IPS DF 6.9 (cell line): Measurements from ENCODE around the gene ZNF778.

Experiments
- DNase-seq: peaks from one replicate; pipeline ENCODE4 v3.0.0-alpha.2; 2013; ENCODE audit warnings: low read depth, low spot score
- H3K27ac ChIP-seq: one replicate; pipeline ENCODE4 v1.5.1; 2013; ENCODE audit warnings: low read length, control low read depth
- H3K27me3 ChIP-seq: 2 replicates; pipeline ENCODE4 v1.6.1; 2013; ENCODE audit warnings: mild to moderate bottlenecking, low read length; ENCODE audit not compliant: control insufficient read depth, insufficient read depth
- H3K36me3 ChIP-seq: 2 replicates; pipeline ENCODE4 v1.6.1; 2013; ENCODE audit warnings: low read length; ENCODE audit not compliant: control insufficient read depth, insufficient read depth
- H3K4me1 ChIP-seq: 2 replicates; pipeline ENCODE4 v1.6.1; 2013; ENCODE audit warnings: low read length; ENCODE audit not compliant: control insufficient read depth, insufficient read depth
- H3K4me3 ChIP-seq: 2 replicates; pipeline ENCODE4 v1.5.1; 2013; ENCODE audit warnings: mild to moderate bottlenecking, low read length
- H3K9me3 ChIP-seq: 2 replicates; pipeline ENCODE4 v1.6.1; 2013; ENCODE audit warnings: low read length, inconsistent platforms; ENCODE audit not compliant: control insufficient read depth, insufficient read depth
- WGBS: extraction: QIAGEN DNeasy Blood & Tissue Kit; methylation state at CpG from one replicate; pipeline ENCODE4 v1.1.7; 2013; ENCODE audit warnings: mixed read lengths, missing lambda C conversion rate; ENCODE audit not compliant: insufficient read length, insufficient coverage; 5-methylcytosine and 5-hydroxymethylcytosine counted together

ZNF778 gene

GRCh38 chr16:89195521-89196171, 21.9 kb upstream of the ZNF778 start:
- Histone ChIP-seq H3K4me3 (no peak overlapping the region), H3K36me3 (no peaks in the 10 kb centered on the region; the same call in 1 of the 2 replicates), H3K27me3 (peaks cover under 1% of the 10 kb centered on the region), H3K4me1 (peaks cover 5% of the 10 kb centered on the region), H3K27ac (no peak overlapping the region), H3K9me3 (no peaks in the 10 kb centered on the region)
- no peak for DNase-seq
- no CpG with 5 or more reads among the region's 21 CpGs for WGBS

GRCh38 chr16:89197033-89197632, 20.4 kb upstream of the ZNF778 start:
- DNase-seq: no peak
- Histone ChIP-seq H3K9me3 (no peaks in the 10 kb centered on the region), H3K4me3 (no peak overlapping the region), H3K36me3 (no peaks in the 10 kb centered on the region; the same call in 1 of the 2 replicates), H3K27me3 (peaks cover 2% of the 10 kb centered on the region), H3K27ac (no peak overlapping the region), H3K4me1 (peaks cover 4% of the 10 kb centered on the region; the same call in 1 of the 2 replicates)
- WGBS: no CpG with 5 or more reads among the region's 13 CpGs

DNA sequence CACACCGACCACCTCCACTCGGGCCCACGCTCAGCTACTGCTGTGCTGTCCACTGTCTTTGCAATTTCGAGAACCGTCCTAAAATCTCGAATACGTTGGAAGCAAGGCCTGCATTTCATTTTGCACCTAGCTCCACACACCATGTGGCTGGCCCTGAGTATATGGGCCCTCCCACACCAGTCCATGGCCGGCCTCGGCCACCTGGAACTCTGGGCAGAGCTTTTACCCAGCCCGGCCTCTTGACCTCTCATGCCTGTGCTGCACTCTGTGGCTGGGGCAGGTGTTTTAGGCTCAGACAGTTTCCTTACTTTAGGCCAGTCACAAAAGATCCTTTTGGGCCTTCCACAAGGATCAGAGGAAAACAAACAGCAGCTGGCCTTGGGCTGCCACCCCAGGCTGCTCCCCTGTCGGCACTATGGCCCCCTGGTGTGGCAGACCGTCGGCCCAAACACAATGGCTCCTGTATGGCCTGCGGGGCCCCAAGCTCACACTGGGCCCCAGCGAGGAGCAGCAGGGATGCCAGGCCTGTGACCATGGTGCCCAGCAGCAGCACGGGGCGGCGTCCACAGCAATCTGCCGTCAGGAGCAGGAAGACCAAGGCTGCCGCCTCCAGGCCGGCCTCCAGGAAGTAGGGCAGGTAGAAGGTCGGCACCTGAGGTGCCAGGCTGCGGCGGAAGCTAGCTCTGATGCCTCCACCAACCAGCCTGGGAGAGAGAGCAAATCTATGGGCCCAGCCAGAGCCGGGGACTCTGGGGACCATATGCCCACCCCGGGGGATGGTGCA, 19.7 kb upstream of the ZNF778 start:
- peaks cover 6% of the 10 kb centered on the region for H3K27me3 ChIP-seq
- no peak overlapping the region for H3K4me3 ChIP-seq
- no peaks in the 10 kb centered on the region for H3K36me3 ChIP-seq
- H3K9me3 ChIP-seq: no peaks in the 10 kb centered on the region
- no peak for DNase-seq
- H3K27ac ChIP-seq: no peak overlapping the region
- H3K4me1 ChIP-seq: peaks cover 2% of the 10 kb centered on the region; the same call in 1 of the 2 replicates
- no CpG with 5 or more reads among the region's 26 CpGs for WGBS

- Histone ChIP-seq H3K9me3 (no peaks in the 10 kb centered on the region), H3K4me1 (peaks cover 2% of the 10 kb centered on the region; the same call in 1 of the 2 replicates), H3K27me3 (peaks cover 10% of the 10 kb centered on the region), H3K27ac (no peak overlapping the region), H3K4me3 (no peak overlapping the region), H3K36me3 (no peaks in the 10 kb centered on the region)
- WGBS: no CpG with 5 or more reads among the region's 28 CpGs
- no peak for DNase-seq
Measured at GRCh38 chr16:89198417-89199240, 18.9 kb upstream of the ZNF778 start.

DNA sequence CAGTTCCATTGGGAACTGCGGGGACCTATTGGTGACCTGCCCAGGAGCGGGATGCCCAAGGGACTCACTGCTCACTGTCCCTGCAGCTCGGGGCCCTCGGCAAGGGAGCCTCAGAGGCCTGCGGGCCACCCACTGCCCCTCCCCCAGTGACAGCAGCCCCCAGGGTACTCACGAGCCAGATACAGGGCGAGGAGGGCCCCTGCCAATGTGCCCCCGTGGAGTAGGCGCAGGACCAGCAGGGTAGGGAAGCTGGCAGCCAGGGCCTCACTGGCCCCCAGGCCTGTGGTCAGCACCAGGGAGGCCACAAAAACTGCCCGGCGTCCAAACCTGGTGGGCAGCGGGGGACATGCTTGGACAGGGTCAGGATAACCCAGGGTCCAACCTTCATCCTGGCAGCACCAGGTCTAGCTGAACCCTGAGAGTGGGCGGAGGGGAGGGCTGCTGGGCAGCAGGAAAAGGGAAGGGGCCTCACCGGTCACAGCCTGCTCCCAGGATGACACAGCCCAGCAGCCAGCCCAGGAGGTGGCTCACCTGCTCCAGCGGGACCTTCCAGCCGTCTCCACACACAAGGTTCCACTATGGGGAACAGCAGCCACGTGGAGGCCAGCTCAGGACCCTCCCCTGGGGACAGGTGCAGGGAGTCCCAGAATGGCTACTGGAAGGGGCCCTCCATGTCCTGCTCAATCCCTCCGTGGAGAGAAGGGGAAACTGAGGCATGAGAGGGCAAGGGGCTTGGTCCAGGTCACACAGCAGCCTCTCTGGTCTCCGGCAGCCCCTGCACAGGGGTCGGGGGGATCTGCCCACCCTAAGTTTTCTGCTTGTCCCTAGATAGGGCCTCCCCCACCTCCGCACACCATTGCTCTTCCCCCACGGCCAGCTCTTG, 18.0 kb upstream of the ZNF778 start:
- Histone ChIP-seq H3K27me3 (peaks cover 10% of the 10 kb centered on the region), H3K4me3 (no peak overlapping the region)
- no CpG with 5 or more reads among the region's 22 CpGs for WGBS

DNA sequence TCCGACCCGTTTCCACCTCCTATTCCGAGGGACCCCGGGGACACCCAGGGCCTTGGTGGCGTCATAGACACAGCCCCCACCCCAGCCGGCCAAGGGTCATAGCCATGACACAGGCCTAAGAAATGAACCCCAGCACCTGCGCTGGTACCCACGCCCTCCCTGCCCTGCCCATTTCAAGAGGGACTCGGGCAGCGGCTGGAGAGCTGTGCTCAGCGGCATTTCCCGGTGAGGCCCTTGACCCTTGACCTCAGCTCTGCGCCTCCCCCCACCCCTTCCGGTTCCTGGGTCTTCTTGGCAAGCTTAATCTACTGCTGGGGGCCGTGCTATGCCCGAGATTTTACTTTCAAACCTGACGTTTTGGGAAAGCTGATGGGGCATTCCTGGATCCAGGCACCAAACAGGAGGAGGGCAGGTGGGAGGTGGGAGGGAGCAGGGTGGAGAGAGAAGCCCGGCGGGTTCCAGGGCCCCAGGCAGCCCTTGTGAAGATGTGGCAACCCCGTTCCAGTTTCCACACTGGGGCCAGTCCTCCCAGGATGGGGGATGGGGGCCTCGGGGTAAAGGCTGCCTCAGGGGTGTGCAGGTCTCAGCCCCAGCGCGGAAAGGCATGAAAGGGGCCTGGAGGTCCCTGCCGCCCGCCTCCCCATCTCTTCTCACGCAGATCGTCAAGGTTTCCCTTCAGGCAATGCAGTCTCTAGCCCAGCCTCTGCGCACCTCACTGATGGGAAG, 17.2 kb upstream of the ZNF778 start, which contains the start of gene SLC22A31:
TSS of gene SLC22A31 (minus strand) at position 414 of the 726 bp plus-strand sequence. CDS start at position 378, 36 bp downstream.
- Histone ChIP-seq H3K4me1 (peaks cover 2% of the 10 kb centered on the region; the same call in 1 of the 2 replicates), H3K4me3 (peak within 1 kb of the TSS; percentile 68; the same call in 1 of the 2 replicates), H3K9me3 (no peaks in the 10 kb centered on the region), H3K27me3 (peaks cover 10% of the 10 kb centered on the region), H3K27ac (no peak within 1 kb of the TSS), H3K36me3 (no peaks in the 10 kb centered on the region)
- DNase-seq: no peak
- no CpG with 5 or more reads among the region's 28 CpGs for WGBS

More for the DNA sequence above, 18.0 kb upstream of the ZNF778 start:
- Histone ChIP-seq H3K36me3 (no peaks in the 10 kb centered on the region), H3K4me1 (peaks cover 2% of the 10 kb centered on the region; the same call in 1 of the 2 replicates), H3K27ac (no peak overlapping the region), H3K9me3 (no peaks in the 10 kb centered on the region)
- DNase-seq: no peak

- WGBS: no CpG with 5 or more reads among the region's 58 CpGs
- peak overlapping the region; percentile 68; the same call in 1 of the 2 replicates for H3K4me3 ChIP-seq
- H3K27me3 ChIP-seq: peaks cover 10% of the 10 kb centered on the region
- peaks cover 2% of the 10 kb centered on the region; the same call in 1 of the 2 replicates for H3K4me1 ChIP-seq
- no peaks in the 10 kb centered on the region for H3K36me3 ChIP-seq
- no peak overlapping the region for H3K27ac ChIP-seq
- H3K9me3 ChIP-seq: no peaks in the 10 kb centered on the region
- DNase-seq: no peak
Measured at GRCh38 chr16:89200850-89201411, 16.6 kb upstream of the ZNF778 start.

- Histone ChIP-seq H3K36me3 (no peaks in the 10 kb centered on the region), H3K27ac (no peak overlapping the region), H3K9me3 (no peaks in the 10 kb centered on the region), H3K27me3 (peaks cover 10% of the 10 kb centered on the region), H3K4me1 (peaks cover 2% of the 10 kb centered on the region; the same call in 1 of the 2 replicates), H3K4me3 (peak overlapping the region; percentile 68; the same call in 1 of the 2 replicates)
- DNase-seq: no peak
- no CpG with 5 or more reads among the region's 111 CpGs for WGBS
Measured at GRCh38 chr16:89201439-89202377, 15.8 kb upstream of the ZNF778 start.
